ENCODE data around the gene IREB2.

DNA sequence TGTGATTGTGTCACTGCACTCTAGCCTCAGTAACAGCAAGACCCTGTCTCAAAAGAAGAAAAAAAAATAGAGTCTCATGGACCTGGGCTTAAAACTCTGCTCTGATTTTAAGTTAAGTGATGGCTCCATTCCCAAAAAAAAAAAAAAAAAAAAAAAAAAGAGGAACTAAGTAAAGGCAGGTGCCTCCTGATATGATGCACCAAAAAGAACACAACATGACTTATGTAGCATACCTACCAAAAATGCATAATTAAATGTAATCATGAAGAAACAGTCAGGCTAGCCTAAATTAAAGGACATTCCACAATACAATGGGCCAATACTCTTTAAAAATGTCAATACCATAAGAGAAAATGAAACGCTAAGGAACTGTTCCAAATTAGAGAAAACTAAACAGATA lies 5.4 kb upstream of the IREB2 start:
- TF ChIP-seq, protein P1, sequence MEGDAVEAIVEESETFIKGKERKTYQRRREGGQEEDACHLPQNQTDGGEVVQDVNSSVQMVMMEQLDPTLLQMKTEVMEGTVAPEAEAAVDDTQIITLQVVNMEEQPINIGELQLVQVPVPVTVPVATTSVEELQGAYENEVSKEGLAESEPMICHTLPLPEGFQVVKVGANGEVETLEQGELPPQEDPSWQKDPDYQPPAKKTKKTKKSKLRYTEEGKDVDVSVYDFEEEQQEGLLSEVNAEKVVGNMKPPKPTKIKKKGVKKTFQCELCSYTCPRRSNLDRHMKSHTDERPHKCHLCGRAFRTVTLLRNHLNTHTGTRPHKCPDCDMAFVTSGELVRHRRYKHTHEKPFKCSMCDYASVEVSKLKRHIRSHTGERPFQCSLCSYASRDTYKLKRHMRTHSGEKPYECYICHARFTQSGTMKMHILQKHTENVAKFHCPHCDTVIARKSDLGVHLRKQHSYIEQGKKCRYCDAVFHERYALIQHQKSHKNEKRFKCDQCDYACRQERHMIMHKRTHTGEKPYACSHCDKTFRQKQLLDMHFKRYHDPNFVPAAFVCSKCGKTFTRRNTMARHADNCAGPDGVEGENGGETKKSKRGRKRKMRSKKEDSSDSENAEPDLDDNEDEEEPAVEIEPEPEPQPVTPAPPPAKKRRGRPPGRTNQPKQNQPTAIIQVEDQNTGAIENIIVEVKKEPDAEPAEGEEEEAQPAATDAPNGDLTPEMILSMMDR (IDR thresholded peaks at IDR 0.05), result no peak
- no peak for TF ChIP-seq POLR2A (IDR thresholded peaks at IDR 0.05)
